Activated T-helper 1 cell treated with Interleukin-2 at 50 U/mL for 16 hours (primary cell): ENCODE results near the gene LRRC46.

Source experiments
- DNase-seq: peaks from one replicate; pipeline ENCODE4 v3.0.0-alpha.2; 2020; ENCODE audit warnings: low read depth

Gene LRRC46

DNA sequence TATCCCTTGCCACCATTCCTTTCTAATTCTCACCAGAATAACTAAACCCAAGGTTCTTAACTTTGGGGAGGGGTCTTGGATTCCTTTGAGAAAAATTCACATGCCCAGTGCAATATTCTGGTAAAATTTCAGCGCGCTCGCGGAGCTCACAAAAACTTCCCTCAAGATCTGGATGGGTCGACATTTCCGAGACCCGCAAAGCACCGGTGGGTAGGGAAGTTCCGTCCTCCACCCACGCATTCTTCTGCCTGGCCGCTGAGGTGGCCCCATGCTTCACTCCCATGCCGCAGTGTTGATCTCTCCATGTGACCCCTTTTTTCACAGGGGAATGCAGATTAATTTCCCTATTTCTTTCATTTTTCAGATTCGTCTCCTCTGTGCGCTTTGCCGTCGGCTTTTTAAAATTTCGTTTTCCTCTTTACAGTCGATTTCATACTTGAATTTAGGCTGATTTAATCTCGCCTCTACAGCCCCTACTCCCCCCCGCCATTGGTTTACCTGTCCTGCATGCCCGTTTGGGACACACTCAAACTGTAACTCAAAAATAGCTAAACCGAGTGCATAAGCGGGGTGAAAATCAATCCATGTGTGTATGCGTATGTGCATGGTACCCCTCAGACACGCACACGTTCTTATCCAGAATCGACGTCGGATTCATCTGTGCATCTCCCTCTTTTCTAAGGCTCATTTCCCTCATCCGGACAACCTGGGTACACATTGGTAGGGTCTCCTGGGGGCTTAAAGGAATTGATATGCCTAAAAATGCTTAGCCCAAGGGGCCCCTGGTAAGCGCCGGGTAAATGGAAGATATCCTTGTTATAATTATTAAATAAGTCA lies 20.9 kb downstream of the LRRC46 start:
- DNase-seq: no peak

- no peak for DNase-seq
Observed at GRCh38 chr17:47853616-47854015, 22.1 kb downstream of the LRRC46 start.

- DNase-seq: no peak
Observed at GRCh38 chr17:47855737-47856136, 24.3 kb downstream of the LRRC46 start.

- DNase-seq: no peak
Observed at GRCh38 chr17:47856830-47857229, 25.4 kb downstream of the LRRC46 start.

- no peak for DNase-seq
Observed at GRCh38 chr17:47857551-47858455, 26.3 kb downstream of the LRRC46 start.

GRCh38 chr17:47860386-47860785 lies 28.9 kb downstream of the LRRC46 start:
- DNase-seq: no peak

- no peak for DNase-seq
Observed at GRCh38 chr17:47862621-47863440, 31.4 kb downstream of the LRRC46 start.

- no peak for DNase-seq
Observed at GRCh38 chr17:47864791-47865216, 33.3 kb downstream of the LRRC46 start.

GRCh38 chr17:47866941-47867340 lies 35.5 kb downstream of the LRRC46 start:
- DNase-seq: no peak

DNA sequence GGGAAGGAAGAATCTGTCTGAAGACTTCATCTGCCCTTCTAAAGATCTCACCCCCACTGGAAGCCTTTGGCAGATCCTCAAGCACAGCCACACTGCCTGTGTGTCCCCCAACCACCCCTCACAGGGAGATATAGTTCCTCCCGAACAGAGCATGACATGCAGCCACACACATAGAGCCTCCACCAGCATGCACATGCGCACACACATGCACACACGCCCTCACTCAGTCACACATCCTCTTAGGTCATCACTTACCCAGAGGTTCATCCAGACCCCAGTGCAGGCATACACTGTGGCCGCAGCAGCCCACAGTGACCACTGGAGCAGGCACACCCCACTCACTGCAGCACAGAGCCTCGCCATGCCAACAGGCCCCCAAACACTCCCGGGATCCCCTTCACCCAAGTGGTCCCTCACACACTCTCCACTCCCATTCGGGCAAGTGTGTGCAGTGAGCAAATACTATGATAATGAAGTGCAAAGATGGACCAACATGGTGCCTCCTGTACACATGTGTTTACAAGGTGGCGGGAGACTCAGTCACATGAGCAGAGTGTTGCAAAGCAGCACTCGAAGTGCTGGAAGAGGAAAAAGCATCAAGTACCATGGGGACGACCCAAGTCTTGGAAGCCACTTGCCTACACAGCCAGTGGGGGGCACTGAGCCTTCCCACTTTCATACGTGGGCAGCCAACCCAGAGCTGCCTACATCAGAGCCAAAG lies 36.5 kb downstream of the LRRC46 start:
- no peak for DNase-seq

DNA sequence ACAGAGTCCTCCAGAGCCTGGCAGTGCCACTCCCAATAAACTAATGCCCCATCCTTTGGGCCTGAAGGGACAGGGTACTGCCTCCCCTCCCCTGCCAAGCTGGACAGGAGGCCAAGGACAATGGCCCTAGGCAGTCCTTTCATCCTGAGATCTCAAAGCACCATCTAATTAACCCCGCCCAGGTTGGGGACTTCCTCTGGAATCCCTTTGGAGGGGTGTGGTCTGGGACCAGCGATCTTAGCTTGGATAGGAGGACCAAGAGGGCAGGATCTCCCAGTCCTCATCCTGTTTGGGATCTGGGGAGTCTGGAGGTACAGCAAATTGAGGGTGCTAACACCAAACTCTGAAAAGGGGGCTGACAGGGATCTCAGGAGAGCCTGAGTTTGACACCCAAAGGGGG lies 37.6 kb downstream of the LRRC46 start:
- no peak for DNase-seq

- no peak for DNase-seq
Observed at GRCh38 chr17:47870056-47870455, 38.6 kb downstream of the LRRC46 start.

DNA sequence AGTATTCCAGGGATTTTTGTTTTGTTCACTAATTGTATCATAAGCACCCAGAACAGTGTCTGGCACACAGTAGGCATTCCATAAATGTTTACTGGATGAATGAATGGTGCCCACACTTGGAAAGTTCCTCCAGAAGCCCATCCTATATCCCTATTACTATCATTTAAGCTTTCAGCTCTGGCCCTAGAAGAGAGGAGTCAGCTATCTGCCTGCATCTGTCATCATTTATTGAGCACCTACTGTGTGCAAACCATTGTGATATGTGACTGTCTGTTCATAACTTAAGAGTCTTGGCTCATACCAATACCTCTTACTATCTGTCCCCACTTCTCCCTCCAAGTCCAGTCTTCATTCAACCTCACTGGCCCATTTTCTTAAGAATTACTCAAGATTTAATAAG lies 39.6 kb downstream of the LRRC46 start:
- no peak for DNase-seq

DNA sequence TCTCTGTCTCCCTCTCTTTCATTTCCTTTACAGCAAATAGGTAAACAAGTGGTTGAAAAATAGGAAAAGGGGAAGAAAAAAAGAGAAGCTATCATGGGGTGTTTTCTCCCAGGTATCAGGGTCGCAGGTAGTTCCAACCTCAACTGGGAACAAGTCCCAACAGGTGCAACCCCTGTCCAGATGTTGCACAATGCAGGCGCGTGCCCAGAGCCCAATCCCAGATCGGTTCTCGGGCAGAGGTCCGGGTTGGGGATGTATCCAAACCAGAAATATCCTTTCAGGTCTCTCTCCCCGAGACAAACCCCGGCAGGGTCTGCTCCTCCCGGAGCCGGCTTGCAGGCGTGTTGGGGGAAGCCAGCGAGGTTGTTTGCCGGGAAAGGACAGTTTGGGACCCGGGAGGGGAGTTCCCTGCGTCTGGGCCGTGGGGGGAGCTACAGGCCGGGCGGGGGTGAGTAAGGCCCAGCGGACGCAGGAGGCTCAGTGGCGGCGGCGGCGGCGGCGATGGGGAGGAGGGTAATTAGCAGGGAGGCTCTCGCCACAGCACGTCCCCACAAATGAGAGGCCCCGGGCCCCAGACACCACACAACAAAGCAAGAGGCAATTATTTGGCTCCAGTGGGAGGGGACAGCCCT lies 40.7 kb downstream of the LRRC46 start:
- DNase-seq: no peak

GRCh38 chr17:47872651-47873161 lies 41.2 kb downstream of the LRRC46 start:
- no peak for DNase-seq

DNA sequence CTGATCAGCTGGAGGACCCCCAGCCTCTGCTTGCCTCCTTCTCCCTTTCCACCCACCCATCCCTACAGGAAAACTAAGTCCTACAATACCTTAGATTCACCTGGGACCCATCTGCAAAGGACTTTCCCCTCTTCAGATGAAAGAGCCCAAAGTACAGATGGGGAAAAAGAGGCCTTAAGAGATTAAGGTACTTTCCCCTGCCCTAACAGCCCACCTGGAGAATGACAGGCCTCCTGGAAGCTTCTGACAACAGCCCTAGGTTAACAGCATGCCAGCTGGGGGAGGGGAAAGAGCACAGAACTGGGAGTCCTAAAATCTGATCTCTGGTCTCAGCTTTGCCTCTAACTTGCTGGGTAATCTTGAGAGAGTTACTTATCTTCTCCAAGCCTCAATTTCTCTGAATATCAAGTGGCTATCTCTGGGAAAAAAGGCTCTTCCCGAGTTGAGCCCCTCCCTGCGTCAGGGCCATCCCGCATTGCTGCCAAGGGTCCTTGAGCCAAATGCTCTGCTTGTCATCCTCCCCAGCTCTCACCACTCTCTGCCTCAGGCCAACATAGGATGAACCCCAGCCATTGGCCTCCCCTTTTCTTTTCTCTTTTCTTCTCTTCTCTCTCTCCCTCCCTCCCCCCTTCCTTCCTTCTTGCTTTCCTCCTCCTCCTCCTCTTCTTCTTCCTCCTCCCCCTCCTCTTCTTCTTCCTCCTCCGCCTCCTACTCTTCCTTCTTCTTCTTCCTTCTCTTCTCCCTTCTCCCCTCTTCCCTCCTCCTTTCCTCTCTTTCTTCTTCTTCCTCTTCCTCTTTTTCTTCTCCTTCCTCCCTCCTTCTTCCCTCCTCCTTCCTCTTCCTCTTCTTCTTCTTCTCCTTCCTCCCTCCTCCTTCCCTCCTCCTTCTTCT lies 42.0 kb downstream of the LRRC46 start:
- no peak for DNase-seq

DNA sequence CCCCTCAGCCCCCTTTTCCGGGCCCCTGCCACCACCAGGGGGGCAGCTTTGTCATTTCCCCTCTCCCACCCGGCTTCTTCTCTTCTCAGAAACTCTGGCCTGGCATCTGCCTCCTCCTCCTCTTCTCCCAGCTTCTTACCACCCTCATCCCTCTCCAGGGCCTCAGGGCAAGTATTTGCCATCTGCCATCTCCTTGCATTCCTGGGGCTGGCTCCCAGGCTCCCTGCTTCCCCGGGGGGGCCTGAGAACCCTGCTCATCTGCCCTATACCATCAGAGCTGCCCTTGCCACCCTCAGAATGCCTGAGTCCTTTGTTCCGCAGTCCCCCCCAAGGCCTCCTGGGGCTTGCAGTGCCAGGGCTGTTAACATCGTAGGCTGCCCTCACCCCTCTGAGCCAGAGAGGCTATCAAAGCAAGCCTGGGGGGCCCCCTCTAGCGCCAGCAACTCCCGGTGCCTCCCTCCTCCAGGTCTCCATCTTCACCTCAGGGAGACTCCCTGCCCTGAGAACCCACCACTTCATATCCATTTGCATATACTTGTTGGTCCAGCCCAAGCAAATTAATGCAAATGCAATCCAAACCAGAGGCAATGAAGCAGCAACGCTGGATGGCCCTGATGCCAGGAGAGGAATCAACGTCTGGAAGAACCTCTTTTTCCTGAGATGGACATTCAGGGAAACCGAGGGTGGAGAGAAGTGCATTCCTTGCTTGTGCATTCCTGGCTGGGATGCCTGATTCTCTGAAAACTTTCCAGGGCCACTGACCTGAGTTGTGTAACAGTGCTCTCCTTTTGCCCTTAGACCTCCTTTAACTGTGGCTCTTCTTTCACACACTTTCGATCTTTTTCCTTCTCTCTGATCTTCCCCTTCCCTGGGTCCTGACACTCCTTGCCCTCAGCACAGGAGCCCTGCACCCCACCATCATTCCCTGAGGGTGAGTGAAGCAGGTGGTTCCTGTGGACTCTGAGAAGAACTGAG lies 43.8 kb downstream of the LRRC46 start:
- DNase-seq: no peak

GRCh38 chr17:47877368-47878034 lies 46.0 kb downstream of the LRRC46 start:
- no peak for DNase-seq
